NCI-H82 (cell line): ENCODE measurements around the gene TLX2.

ENCODE experiments used
- DNase-seq: peaks from one replicate; lab custom pipeline; 2025; lab: John Stamatoyannopoulos, UW

The TLX2 gene

GRCh38 chr2:74531666-74532065, 17.4 kb downstream of the TLX2 start:
- no peak for DNase-seq

- DNase-seq: peak; percentile 65
Observed at GRCh38 chr2:74532222-74532621, 18.0 kb downstream of the TLX2 start.

- no peak for DNase-seq
Observed at GRCh38 chr2:74533464-74533863, 19.2 kb downstream of the TLX2 start.

- DNase-seq: no peak
Observed at GRCh38 chr2:74534411-74534810, 20.2 kb downstream of the TLX2 start.

GRCh38 chr2:74535440-74535965, 21.3 kb downstream of the TLX2 start:
- no peak for DNase-seq

GRCh38 chr2:74536166-74536950, 22.1 kb downstream of the TLX2 start:
- no peak for DNase-seq

GRCh38 chr2:74537140-74537539, 22.9 kb downstream of the TLX2 start:
- DNase-seq: no peak

GRCh38 chr2:74538881-74539339, 24.7 kb downstream of the TLX2 start:
- DNase-seq: no peak

- DNase-seq: no peak
Observed at GRCh38 chr2:74540291-74540690, 26.0 kb downstream of the TLX2 start.

- DNase-seq: no peak
Observed at GRCh38 chr2:74542978-74543377, 28.7 kb downstream of the TLX2 start.

GRCh38 chr2:74544634-74545033, 30.4 kb downstream of the TLX2 start:
- DNase-seq: peak; percentile 19

- DNase-seq: no peak
Observed at GRCh38 chr2:74546004-74546403, 31.8 kb downstream of the TLX2 start.

GRCh38 chr2:74548285-74548899, 34.1 kb downstream of the TLX2 start:
- DNase-seq: peak; percentile 86

GRCh38 chr2:74548900-74549826, 34.9 kb downstream of the TLX2 start:
- DNase-seq: peak; percentile 78

- no peak for DNase-seq
Observed at GRCh38 chr2:74550231-74550630, 36.0 kb downstream of the TLX2 start.

- DNase-seq: no peak
Observed at GRCh38 chr2:74551530-74551929, 37.3 kb downstream of the TLX2 start.

GRCh38 chr2:74551942-74552913, 38.0 kb downstream of the TLX2 start:
- DNase-seq: no peak

- peak; percentile 56 for DNase-seq
Observed at GRCh38 chr2:74552914-74553811, 38.9 kb downstream of the TLX2 start.

- DNase-seq: peak; percentile 84
Observed at GRCh38 chr2:74553892-74554819, 39.9 kb downstream of the TLX2 start, which contains the start of the genes DOK1 and LOXL3. Gene DOK1, plus strand, starts transcription at chr2:74554720. Its CDS starts 35 bp downstream, at chr2:74554755. Gene LOXL3, minus strand, starts transcription at chr2:74553942. Its CDS starts 1,308 bp downstream, at chr2:74552634.
